IMR-90 (cell line): ENCODE measurements around the gene FAM76B.

ENCODE experiments used
- CEBPB ChIP-seq: IDR thresholded peaks from 2 replicates; pipeline ENCODE4 v1.6.1; 2012; ENCODE audit warnings: low read depth, low read length, improper control_type of control experiment
- MAZ ChIP-seq: IDR thresholded peaks from 2 replicates; pipeline ENCODE4 v1.6.1; 2012; ENCODE audit warnings: low read depth, mild to moderate bottlenecking, low read length, improper control_type of control experiment, moderate library complexity, borderline replicate concordance
- MXI1 ChIP-seq: IDR thresholded peaks from 2 replicates; pipeline ENCODE4 v1.6.1; 2012; ENCODE audit warnings: low read depth, mild to moderate bottlenecking, low read length, moderate library complexity, borderline replicate concordance
- POLR2A ChIP-seq: IDR thresholded peaks from 2 replicates; pipeline ENCODE4 v1.6.1; 2012; ENCODE audit warnings: mild to moderate bottlenecking, low read depth, low read length
- RCOR1 ChIP-seq: IDR thresholded peaks from 2 replicates; pipeline ENCODE4 v1.6.1; 2012; ENCODE audit warnings: mild to moderate bottlenecking, low read length, improper control_type of control experiment; ENCODE audit not compliant: insufficient replicate concordance
- TF ChIP-seq, protein P1 (sequence below): conservative IDR thresholded peaks from 2 replicates; pipeline ENCODE4 v1.5.1; 2012; ENCODE audit warnings: mild to moderate bottlenecking, low read depth, low read length, improper control_type of control experiment
- TF ChIP-seq, protein P2 (sequence below): fragments of 150-350 bp; IDR thresholded peaks from 2 replicates; pipeline ENCODE4 v1.6.1; 2017; ENCODE audit warnings: mild to moderate bottlenecking, antibody characterized with exemption, low read length, low read depth

DNA sequence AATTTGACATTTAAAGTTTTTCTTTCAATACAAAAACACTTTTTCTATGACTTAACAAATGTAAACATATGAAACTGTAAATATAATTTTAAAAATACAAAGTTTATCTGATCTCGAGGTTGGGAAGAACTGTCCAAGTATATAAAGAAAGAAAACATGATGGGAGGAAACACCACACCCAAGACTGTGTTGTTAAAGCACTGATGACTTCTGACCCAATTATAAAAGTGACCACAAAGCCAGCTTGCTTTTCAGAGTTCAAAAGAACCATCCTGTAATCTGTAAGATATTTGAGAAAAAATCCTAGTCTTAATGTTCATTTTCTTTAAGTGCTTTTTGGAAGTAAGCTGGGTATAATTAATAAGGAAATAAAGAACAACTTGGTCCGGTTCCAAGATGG is 16.3 kb upstream of the FAM76B start:
- TF ChIP-seq, protein P1, sequence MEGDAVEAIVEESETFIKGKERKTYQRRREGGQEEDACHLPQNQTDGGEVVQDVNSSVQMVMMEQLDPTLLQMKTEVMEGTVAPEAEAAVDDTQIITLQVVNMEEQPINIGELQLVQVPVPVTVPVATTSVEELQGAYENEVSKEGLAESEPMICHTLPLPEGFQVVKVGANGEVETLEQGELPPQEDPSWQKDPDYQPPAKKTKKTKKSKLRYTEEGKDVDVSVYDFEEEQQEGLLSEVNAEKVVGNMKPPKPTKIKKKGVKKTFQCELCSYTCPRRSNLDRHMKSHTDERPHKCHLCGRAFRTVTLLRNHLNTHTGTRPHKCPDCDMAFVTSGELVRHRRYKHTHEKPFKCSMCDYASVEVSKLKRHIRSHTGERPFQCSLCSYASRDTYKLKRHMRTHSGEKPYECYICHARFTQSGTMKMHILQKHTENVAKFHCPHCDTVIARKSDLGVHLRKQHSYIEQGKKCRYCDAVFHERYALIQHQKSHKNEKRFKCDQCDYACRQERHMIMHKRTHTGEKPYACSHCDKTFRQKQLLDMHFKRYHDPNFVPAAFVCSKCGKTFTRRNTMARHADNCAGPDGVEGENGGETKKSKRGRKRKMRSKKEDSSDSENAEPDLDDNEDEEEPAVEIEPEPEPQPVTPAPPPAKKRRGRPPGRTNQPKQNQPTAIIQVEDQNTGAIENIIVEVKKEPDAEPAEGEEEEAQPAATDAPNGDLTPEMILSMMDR: no peak
- TF ChIP-seq RCOR1 (no peak), CEBPB (no peak), POLR2A (no peak), MAZ (no peak), MXI1 (no peak)
- TF ChIP-seq, protein P2, sequence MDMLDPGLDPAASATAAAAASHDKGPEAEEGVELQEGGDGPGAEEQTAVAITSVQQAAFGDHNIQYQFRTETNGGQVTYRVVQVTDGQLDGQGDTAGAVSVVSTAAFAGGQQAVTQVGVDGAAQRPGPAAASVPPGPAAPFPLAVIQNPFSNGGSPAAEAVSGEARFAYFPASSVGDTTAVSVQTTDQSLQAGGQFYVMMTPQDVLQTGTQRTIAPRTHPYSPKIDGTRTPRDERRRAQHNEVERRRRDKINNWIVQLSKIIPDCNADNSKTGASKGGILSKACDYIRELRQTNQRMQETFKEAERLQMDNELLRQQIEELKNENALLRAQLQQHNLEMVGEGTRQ: no peak
